GM18517 (cell line): ENCODE measurements around the gene ZCCHC10.
A peak's percentile ranks its signal among the peaks of the same experiment; 100 is the strongest.
"Not testable (repeated sequence)": the region's sequence is repeated elsewhere in the genome, so short reads cannot be mapped to it uniquely, and the experiment has no call there.

Source experiments
- ATAC-seq: cut with Tn5 transposase; IDR thresholded peaks from one replicate; pipeline ENCODE4 v1.9.1; 2021; ENCODE audit warnings: mild to moderate bottlenecking, moderate library complexity; ENCODE audit not compliant: unreplicated experiment

The ZCCHC10 gene

DNA sequence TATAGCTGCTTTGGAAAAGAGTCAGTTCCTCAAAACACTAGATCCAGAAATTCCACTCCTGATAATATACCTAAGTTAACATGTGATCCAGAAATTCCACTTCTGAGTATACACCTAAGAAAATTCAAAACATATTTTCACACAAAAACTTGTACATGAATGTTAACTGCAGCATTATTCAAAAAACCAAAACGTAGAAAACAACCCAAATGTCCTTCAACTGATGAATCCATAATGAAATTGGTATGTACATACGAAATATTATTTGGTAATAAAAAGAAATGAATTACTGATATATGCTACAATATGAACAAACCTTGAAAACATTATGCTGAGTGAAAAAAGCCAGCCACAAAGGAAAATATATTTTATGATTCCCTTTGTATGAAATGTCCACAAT is 46.4 kb downstream of the ZCCHC10 start:
- no peak for ATAC-seq

DNA sequence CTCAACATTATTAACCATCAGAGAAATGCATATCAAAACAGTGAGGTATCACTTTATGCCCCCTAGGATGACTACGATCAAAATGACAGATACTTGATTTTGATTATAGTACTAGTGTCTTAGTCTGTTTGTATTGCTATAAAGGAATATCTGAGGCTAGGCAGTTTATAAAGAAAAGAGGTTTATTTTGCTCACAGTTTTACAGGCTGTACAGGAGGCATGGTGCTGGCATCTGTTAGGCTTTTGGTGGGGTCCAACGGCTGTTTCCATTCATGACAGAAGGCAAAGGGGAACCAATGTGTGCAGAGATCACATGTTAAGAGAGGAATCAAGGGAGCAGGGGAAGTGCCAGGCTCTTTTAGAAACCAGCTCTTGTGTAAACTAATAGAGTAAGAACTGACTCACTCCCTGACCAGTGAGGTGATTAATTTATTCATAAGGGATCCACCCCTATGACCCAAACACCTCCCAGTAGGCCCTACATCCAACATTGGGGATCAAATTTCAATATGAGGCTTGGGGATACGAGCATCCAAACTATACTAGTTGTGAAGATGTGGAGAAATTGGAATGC is 46.9 kb downstream of the ZCCHC10 start:
- ATAC-seq: no peak

DNA sequence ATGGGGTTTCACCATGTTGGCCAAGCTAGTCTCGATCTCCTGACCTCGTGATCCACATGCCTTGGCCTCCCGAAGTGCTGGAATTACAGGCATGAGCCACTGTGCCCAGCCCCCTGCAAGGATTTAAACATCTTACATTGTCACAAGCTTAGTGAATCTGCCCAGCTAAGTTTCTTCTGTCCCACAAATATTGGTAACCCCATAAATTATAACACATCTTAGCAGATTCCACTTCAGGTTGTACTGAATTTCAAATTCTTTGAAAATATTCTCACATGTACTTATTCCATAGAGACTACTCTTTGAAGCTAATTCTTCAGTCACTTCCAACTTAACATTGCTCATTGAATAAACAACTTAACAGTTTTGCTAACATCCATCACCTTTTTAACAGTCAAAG is 49.5 kb downstream of the ZCCHC10 start:
- ATAC-seq: no peak

GRCh38 chr5:132972436-132972828 is 53.9 kb downstream of the ZCCHC10 start:
- ATAC-seq: not testable (repeated sequence)

DNA sequence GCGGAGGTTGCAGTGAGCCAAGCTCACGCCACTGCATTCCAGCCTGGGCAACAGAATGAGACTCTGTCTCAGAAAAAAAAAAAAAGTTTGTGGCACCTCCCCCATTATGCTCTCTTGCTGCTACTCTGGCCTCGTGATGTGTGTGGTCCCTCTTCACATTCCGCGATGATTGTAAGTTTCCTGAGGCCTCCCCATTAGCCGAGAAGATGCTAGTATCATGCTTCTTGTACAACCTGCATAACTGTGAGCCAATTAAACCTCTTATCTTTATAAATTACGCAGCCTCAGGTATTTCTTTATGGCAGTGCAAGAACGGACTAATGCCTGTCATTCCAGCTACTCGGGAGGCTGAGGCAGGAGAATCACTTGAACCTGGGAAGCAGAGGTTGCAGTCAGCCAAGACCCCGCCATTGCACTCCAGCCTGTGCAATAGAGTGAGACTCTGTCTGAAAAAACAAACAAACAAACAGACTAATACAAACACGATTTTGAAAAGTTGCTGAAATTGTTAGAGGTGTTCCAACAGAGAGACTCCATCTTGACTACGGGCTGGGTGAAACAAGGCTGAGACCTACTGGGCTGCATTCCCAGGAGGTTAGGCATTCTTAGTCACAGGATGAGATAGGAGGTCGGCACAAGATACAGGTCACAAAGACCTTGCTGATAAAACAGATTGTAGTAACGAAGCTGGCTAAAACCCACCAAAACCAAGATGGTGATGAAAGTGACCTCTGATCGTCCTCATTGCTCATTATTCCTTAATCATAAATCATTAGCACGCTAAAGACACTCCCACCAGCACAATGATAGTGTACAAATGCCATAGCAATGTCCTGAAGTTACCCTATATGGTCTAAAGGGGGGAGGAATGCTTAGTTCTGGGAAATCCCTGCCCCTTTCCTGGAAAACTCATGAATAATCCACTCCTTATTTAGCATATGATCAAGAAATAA is 54.6 kb downstream of the ZCCHC10 start:
- ATAC-seq: no peak

DNA sequence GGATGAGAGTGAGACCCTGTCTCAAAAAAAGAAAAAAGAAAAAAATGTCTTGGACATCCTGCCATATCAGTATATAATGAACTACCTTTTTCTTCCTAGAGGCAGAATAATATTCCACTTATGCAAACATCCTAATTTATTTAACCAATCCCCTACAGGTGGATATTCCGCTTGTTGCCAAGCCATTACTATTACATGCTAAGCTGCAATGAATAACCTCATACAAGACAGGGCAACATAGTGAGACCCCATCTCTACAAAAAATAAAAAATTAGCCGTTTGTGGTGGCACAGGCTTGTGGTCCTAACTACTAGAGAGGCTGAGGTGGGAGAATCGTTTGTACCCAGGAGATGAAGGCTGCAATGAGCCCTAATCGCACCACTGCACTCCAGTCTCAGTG is 61.2 kb downstream of the ZCCHC10 start:
- no peak for ATAC-seq

DNA sequence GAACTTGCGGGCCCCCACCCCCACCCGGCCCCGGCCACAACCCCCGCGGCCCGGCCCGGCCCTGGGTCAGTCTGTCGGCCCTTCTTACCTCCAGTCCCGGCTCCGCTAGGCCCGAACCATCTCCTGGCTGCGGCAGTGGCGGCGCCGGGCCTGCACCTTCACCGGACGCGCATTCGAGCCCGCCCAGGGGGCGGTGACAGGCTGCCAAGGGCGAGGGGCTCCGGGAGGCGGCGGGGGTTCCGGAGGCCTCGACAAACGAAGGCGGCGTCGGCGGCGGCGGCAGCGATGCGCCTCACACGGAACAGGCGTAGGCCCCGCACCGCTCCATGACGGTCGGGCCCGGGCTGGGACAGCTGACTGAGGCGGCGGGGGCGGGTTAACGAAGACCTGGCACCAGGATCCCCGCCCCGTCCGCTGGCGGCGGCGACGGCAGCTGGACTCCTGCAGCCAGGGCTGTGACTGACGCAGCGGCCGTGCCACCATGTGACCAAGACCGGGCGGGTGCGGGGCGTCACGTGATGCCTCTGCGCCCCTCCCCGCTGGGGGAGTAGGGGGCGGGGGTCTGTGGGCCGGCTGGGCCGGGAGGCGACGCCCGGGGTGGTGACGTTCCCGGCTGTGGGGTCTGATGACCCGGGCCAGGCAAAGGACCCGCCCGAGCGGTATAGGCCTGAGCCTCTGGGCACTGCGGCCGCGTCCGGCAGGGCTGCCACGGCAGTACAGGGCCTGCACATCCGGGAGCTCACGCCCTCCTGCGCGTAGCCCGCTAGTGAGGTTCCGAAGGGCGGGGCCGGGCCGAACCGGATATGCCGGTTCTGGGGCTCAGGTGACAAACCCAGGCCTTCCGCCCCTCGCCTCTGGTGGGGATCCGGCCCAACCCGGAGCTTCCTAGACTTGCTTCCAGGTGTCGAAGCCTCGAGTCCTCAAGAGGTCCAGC is 62.9 kb downstream of the ZCCHC10 start, which contains the start of gene AFF4:
Gene AFF4, minus strand, starts transcription at position 464 of the 934 bp plus-strand sequence. CDS start 26,445 bp downstream, outside the sequence.
- ATAC-seq: peak; percentile 93

GRCh38 chr5:132962429-132963021 is 63.8 kb downstream of the ZCCHC10 start:
- no peak for ATAC-seq

DNA sequence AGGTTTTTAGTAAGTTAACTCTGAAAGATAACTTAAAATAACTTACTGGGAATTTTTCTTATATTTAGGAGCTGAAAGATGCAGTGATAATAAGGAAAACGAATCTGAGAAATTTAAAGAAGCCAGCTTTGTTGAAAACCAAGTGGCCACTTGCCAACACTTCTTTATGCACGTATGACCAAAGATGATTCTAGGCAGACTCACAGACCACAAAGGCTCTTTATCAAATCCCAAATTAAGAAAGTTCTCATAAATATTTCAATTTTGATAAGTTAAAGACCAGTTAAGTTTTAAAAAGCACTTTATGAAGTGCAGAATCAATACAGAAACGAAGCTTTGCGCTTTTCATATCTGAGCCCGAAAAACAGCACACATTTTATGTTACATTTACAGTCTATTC is 64.5 kb downstream of the ZCCHC10 start:
- no peak for ATAC-seq

DNA sequence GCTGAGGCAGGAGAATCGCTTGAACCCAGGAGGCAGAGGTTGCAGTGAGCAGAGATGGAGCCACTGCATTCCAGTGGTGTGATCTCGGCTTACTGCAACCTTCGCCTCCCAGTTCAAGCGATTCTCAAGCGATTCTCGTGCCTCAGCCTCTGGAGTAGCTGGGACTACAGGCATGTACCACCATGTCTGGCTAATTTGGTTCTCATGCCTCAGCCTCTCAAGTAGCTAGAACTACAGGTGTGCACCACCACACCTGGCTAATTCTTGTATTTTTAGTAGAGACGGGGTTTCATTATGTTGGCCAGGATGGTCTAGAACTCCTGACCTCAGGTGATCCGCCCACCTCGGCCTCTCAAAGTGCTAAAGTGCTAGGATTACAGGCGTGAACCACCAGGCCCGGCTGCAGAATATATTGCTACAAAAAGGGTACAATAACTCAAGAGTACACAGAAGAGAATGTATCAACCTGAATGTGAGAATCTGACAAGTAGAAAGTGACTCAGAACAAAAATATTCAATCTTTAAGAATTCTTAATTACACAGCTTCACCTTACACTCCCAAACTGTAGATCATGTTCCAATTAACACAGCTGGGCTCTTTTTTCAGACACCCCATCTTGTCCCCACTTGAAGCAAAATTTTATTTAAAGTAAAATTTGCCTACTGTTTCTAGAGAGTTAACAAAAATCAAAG is 65.1 kb downstream of the ZCCHC10 start:
- ATAC-seq: not testable (repeated sequence)

- ATAC-seq: not testable (repeated sequence)
Measured at GRCh38 chr5:132956166-132956799, 70.1 kb downstream of the ZCCHC10 start.

- no peak for ATAC-seq
Measured at GRCh38 chr5:132953710-132954109, 72.6 kb downstream of the ZCCHC10 start.

GRCh38 chr5:132952829-132953228 is 73.5 kb downstream of the ZCCHC10 start:
- no peak for ATAC-seq

- ATAC-seq: no peak
Measured at GRCh38 chr5:132951897-132952296, 74.5 kb downstream of the ZCCHC10 start.

- ATAC-seq: no peak
Measured at GRCh38 chr5:132949136-132949535, 77.2 kb downstream of the ZCCHC10 start.

- no peak for ATAC-seq
Measured at GRCh38 chr5:132947671-132948070, 78.7 kb downstream of the ZCCHC10 start.
